Lung (tissue), 12 donors: ENCODE results near the gene WHRN. TPM values are rescaled to one million over a fixed set of nuclear protein-coding genes. Genes with fewer than 3 reads are reported as not detected.

Experiments
- ATAC-seq: fragments of 200-7000 bp; cut with Tn5 transposase; one replicate; pipeline ENCODE4 v1.9.1; 2020; ENCODE audit warnings: moderate number of reproducible peaks; ENCODE audit not compliant: insufficient read depth, low FRiP score
- DNase-seq, 3 donors: peaks; one replicate each; pipeline ENCODE4 v3.0.0-alpha.2; 2013 to 2017
- H3K27ac ChIP-seq, 2 donors: one replicate each; pipeline ENCODE4 v1.5.1; 2013; ENCODE audit warnings: mild to moderate bottlenecking in 2 of 2, moderate library complexity in 2 of 2, control low read depth in 1 of 2, inconsistent platforms in 1 of 2, low read depth in 1 of 2, low read length in 1 of 2
- H3K27me3 ChIP-seq, 3 donors: one replicate each; pipeline ENCODE4 v1.5.1; 2013; ENCODE audit warnings: low read length in 2 of 3; ENCODE audit not compliant: control insufficient read depth in 3 of 3, insufficient read depth in 3 of 3
- H3K36me3 ChIP-seq, 4 donors: one replicate each; pipeline ENCODE4 v1.5.1; 2013; ENCODE audit warnings: low read length in 4 of 4, mild to moderate bottlenecking in 1 of 4, moderate library complexity in 1 of 4; ENCODE audit not compliant: control insufficient read depth in 4 of 4, insufficient read depth in 4 of 4
- H3K4me1 ChIP-seq, 5 donors: one replicate each; pipeline ENCODE4 v1.5.1; 2013; ENCODE audit warnings: low read length in 5 of 5, mild to moderate bottlenecking in 2 of 5, moderate library complexity in 1 of 5; ENCODE audit not compliant: control insufficient read depth in 5 of 5, insufficient read depth in 5 of 5
- H3K4me3 ChIP-seq: one replicate; pipeline ENCODE4 v1.5.1; 2013; ENCODE audit warnings: mild to moderate bottlenecking, control low read depth, moderate library complexity
- H3K9ac ChIP-seq, 2 donors: one replicate each; pipeline ENCODE4 v1.5.1; 2013; ENCODE audit warnings: low read length in 2 of 2, control low read depth in 1 of 2; ENCODE audit not compliant: insufficient read depth in 1 of 2
- H3K9me3 ChIP-seq, 4 donors: one replicate each; pipeline ENCODE4 v1.5.1; 2013; ENCODE audit warnings: low read length in 3 of 4, mild to moderate bottlenecking in 1 of 4, moderate library complexity in 1 of 4; ENCODE audit not compliant: control insufficient read depth in 4 of 4, insufficient read depth in 3 of 4
- WGBS, 2 donors: extraction: QIAGEN DNeasy Blood & Tissue Kit; methylation state at CpG; one replicate each; pipeline ENCODE4 v1.1.7; 2013; 5-methylcytosine and 5-hydroxymethylcytosine counted together
- polyA plus RNA-seq, 2 donors: library from polyadenylated mRNA; stranded (reverse); fragments of 200-250 nt; gene quantifications; one replicate each; pipeline ENCODE4 v1.2.1, GENCODE V29; 2013
- total RNA-seq, 2 donors: library from RNA; depleted of rRNA in 1 of 2; stranded (reverse); fragments of >200 nt in 1 of 2; gene quantifications; one replicate each; pipeline ENCODE4 v1.2.1, GENCODE V29; 2014 to 2021
- TF ChIP-seq, protein P1 (sequence below): IDR thresholded peaks from 2 replicates; pipeline ENCODE4 v1.5.1; 2012; ENCODE audit warnings: mild to moderate bottlenecking; ENCODE audit errors: control extremely low read depth, extremely low read depth
- donor health status: control.
- donor health status: control.
- donor health status: Bipolar disorder and iron deficiency.
- donor health status: healthy.
- donor health status: DM: yes; HTN: yes; CAD: no.

Gene WHRN
- total and polyA plus RNA-seq, 4 donors = 3.1 to 11.7 (median 5.6) TPM

- TF ChIP-seq, protein P1, sequence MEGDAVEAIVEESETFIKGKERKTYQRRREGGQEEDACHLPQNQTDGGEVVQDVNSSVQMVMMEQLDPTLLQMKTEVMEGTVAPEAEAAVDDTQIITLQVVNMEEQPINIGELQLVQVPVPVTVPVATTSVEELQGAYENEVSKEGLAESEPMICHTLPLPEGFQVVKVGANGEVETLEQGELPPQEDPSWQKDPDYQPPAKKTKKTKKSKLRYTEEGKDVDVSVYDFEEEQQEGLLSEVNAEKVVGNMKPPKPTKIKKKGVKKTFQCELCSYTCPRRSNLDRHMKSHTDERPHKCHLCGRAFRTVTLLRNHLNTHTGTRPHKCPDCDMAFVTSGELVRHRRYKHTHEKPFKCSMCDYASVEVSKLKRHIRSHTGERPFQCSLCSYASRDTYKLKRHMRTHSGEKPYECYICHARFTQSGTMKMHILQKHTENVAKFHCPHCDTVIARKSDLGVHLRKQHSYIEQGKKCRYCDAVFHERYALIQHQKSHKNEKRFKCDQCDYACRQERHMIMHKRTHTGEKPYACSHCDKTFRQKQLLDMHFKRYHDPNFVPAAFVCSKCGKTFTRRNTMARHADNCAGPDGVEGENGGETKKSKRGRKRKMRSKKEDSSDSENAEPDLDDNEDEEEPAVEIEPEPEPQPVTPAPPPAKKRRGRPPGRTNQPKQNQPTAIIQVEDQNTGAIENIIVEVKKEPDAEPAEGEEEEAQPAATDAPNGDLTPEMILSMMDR = no peak
- 59 to 71% methylated on average over 1 of the region's 1 CpG for WGBS, 2 donors
These were observed 105.1 kb downstream of the WHRN start for GRCh38 chr9:114400219-114400618.

DNA sequence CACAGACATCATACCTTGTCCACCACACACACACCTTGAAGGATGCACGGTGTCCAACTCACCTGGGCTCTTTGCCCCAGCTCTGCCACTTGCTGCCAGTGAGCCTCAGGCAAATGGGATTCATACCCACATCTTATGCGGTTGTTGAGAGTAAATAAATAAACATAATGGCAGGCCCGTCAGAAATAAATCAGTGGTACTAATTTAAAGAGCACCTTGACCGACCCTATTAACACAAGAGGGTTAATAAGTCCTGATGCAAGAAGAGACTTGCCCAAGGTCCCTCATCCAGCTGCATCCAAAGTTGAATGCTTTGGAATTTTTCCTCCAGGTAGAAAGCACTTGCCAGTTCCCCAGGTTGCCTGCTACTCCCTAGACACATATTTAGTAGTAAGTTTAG lies 105.9 kb downstream of the WHRN start:
- Histone ChIP-seq H3K36me3 (peaks cover 0 to 3% (median 0%) of the 10 kb centered on the region in 4 donors), H3K4me1 (peaks cover 0 to 33% (median 8%) of the 10 kb centered on the region in 5 donors), H3K27me3 (no peaks in the 10 kb centered on the region), H3K4me3 (no peak overlapping the region), H3K9me3 (no peaks in the 10 kb centered on the region), H3K27ac (no peak overlapping the region), H3K9ac (no peak overlapping the region)
- 86 to 89% methylated on average over 4 of the region's 4 CpGs for WGBS, 2 donors
- ATAC-seq (no peak), DNase-seq (no peak)
- TF ChIP-seq, protein P1 = no peak

More at GRCh38 chr9:114400219-114400618, 105.1 kb downstream of the WHRN start:
- Histone ChIP-seq H3K9ac (no peak overlapping the region), H3K27ac (no peak overlapping the region), H3K9me3 (no peaks in the 10 kb centered on the region), H3K4me1 (peaks cover 0 to 24% (median 2%) of the 10 kb centered on the region in 5 donors), H3K36me3 (peaks cover 0 to 3% (median 0%) of the 10 kb centered on the region in 4 donors), H3K27me3 (no peaks in the 10 kb centered on the region), H3K4me3 (no peak overlapping the region)
- no peak for ATAC-seq
- DNase-seq = no peak

GRCh38 chr9:114397848-114398605 lies 107.2 kb downstream of the WHRN start:
- 0 to 1% methylated on average over 52 to 66 of the region's 66 CpGs for WGBS, 2 donors
- Histone ChIP-seq H3K9ac (peak overlapping the region; percentile 66 to 89), H3K9me3 (no peaks in the 10 kb centered on the region), H3K36me3 (peaks cover 0 to 3% (median 0%) of the 10 kb centered on the region in 4 donors), H3K4me1 (peaks cover 0 to 35% (median 8%) of the 10 kb centered on the region in 5 donors), H3K27me3 (no peaks in the 10 kb centered on the region), H3K27ac (peak overlapping the region; percentile 62 to 95), H3K4me3 (peak overlapping the region; percentile 91)
- ATAC-seq (peak; percentile 95), DNase-seq (peak; percentile 96 to 97 (median 96))
- TF ChIP-seq, protein P1 = no peak
